Measurements from ENCODE around the gene EML5. TPM values are rescaled to one million over a fixed set of nuclear protein-coding genes. Genes with fewer than 3 reads are reported as not detected.

EML5 gene
- total RNA-seq, 1 donor from 2014 or later, result 0.36 TPM

GRCh38 chr14:88568196-88568595, 224.6 kb downstream of the EML5 start:
- Histone ChIP-seq H3K4me1 (peaks cover 22% of the 10 kb centered on the region), H3K4me3 (no peak overlapping the region), H3K9me3 (replicated peaks) (no peaks in the 10 kb centered on the region), H3K27ac (replicated peaks) (no peak overlapping the region), H3K36me3 (peaks cover 55% of the 10 kb centered on the region), H3K27me3 (ENCODE audit: low read depth) (no peaks in the 10 kb centered on the region)
- TF ChIP-seq, protein P1, sequence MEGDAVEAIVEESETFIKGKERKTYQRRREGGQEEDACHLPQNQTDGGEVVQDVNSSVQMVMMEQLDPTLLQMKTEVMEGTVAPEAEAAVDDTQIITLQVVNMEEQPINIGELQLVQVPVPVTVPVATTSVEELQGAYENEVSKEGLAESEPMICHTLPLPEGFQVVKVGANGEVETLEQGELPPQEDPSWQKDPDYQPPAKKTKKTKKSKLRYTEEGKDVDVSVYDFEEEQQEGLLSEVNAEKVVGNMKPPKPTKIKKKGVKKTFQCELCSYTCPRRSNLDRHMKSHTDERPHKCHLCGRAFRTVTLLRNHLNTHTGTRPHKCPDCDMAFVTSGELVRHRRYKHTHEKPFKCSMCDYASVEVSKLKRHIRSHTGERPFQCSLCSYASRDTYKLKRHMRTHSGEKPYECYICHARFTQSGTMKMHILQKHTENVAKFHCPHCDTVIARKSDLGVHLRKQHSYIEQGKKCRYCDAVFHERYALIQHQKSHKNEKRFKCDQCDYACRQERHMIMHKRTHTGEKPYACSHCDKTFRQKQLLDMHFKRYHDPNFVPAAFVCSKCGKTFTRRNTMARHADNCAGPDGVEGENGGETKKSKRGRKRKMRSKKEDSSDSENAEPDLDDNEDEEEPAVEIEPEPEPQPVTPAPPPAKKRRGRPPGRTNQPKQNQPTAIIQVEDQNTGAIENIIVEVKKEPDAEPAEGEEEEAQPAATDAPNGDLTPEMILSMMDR (IDR thresholded peaks at IDR 0.05; ENCODE audit: borderline replicate concordance), result no peak
- intact Hi-C loops (cut with micrococcal nuclease), result no loop called here
- no peak for DNase-seq

DNA sequence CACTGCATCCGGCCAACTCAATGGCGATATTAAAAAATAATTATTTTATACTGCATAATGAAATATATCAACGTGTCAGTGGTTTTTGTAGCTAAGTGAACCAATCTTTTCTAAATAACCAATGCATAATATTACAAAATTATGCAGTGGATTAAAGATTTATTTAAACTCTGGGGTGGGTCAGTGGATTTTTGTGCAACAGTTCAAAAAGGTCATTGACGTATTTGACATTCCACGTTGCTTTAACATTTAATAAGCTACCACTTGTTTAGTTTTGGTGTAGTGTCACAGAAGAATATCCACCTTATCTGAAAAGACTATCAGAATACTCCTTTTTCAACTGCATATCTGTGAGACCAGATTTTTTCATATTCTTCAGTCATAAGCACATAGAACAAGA, 227.3 kb downstream of the EML5 start:
- peaks cover 27% of the 10 kb centered on the region for H3K36me3 ChIP-seq
- no peaks in the 10 kb centered on the region for H3K9me3 ChIP-seq (replicated peaks)
- intact Hi-C loops (cut with micrococcal nuclease), result no loop called here
- H3K4me1 ChIP-seq, result peaks cover 33% of the 10 kb centered on the region
- H3K4me3 ChIP-seq, result no peak overlapping the region
- no peak overlapping the region for H3K27ac ChIP-seq (replicated peaks)
- TF ChIP-seq, protein P1 (IDR thresholded peaks at IDR 0.05; ENCODE audit: borderline replicate concordance), result no peak
- no peak for DNase-seq
- no peaks in the 10 kb centered on the region for H3K27me3 ChIP-seq (ENCODE audit: low read depth)

DNA sequence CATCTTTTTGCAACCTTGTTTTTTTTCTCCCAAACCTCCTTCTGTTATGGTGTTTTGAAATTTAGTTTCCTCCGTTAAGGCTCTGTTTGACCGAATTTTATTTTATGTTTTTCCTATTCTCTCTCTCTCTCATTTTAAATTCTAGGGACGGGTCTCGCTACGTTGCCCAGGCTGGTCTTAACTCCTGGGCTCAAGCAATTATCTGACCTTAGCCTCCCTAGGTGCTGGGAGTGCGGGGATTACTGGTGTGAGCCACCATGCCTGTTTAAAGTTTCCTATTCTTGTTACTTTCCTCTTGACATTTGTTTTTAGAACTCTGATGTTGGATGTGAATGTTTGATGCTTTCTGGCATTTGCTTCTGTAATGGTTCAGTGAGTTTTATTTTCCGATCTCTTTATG, 228.9 kb downstream of the EML5 start:
- peaks cover 33% of the 10 kb centered on the region for H3K4me1 ChIP-seq
- no peaks in the 10 kb centered on the region for H3K9me3 ChIP-seq (replicated peaks)
- intact Hi-C loops (cut with micrococcal nuclease), result loop anchor here (5.0 kb wide), 1 partner anchor 72 kb away; no protein-coding TSS in a partner anchor

GRCh38 chr14:88562831-88563686, 229.7 kb downstream of the EML5 start, which contains the start of gene ZC3H14:
ZC3H14 (plus strand) TSS chr14:88563037; CDS start chr14:88563134, 97 bp downstream.
- Histone ChIP-seq H3K4me1 (peaks cover 33% of the 10 kb centered on the region), H3K27me3 (ENCODE audit: low read depth) (no peaks in the 10 kb centered on the region), H3K27ac (replicated peaks) (peak within 1 kb of the TSS; percentile 92), H3K36me3 (peaks cover 3% of the 10 kb centered on the region), H3K4me3 (peak within 1 kb of the TSS; percentile 84), H3K9me3 (replicated peaks) (no peaks in the 10 kb centered on the region)
- DNase-seq, result peak; percentile 87
- intact Hi-C loops (cut with micrococcal nuclease), result loop anchor here (5.0 kb wide), 1 partner anchor 71 kb away; no protein-coding TSS in a partner anchor
- TF ChIP-seq, protein P1 (IDR thresholded peaks at IDR 0.05; ENCODE audit: borderline replicate concordance), result no peak

More for the DNA sequence above, 228.9 kb downstream of the EML5 start:
- Histone ChIP-seq H3K27ac (replicated peaks) (peak overlapping the region; percentile 92), H3K27me3 (ENCODE audit: low read depth) (no peaks in the 10 kb centered on the region), H3K36me3 (peaks cover 11% of the 10 kb centered on the region), H3K4me3 (peak overlapping the region; percentile 84)
- TF ChIP-seq, protein P1 (IDR thresholded peaks at IDR 0.05; ENCODE audit: borderline replicate concordance), result no peak
- no peak for DNase-seq

DNA sequence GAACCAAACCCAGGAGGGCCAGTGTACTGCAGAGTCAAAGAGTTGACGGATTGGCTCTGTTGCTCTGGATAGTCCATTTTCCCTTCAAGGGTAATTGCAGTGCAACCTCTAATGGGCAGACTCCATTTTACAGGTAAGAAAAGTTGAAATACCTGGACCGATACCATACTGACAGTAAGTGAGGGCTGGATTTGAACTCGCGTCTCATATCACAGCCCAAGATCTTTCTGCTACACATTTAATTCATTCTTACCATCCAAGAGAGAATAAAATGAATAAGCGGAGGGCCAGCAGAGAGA, 230.3 kb downstream of the EML5 start:
- Histone ChIP-seq H3K9me3 (replicated peaks) (no peaks in the 10 kb centered on the region), H3K27me3 (ENCODE audit: low read depth) (no peaks in the 10 kb centered on the region), H3K4me1 (peaks cover 33% of the 10 kb centered on the region), H3K4me3 (peak overlapping the region; percentile 84), H3K36me3 (no peaks in the 10 kb centered on the region), H3K27ac (replicated peaks) (peak overlapping the region; percentile 92)
- no peak for DNase-seq
- TF ChIP-seq, protein P1 (IDR thresholded peaks at IDR 0.05; ENCODE audit: borderline replicate concordance), result no peak
- intact Hi-C loops (cut with micrococcal nuclease), result loop anchor here (5.0 kb wide), 1 partner anchor 70 kb away; no protein-coding TSS in a partner anchor

Other genes with a start within 250 kb of the EML5 start
- 42.3 TPM for gene PTPN21, start 237.9 kb downstream of the EML5 start, total RNA-seq
- 44.1 TPM for gene ZC3H14, start 229.9 kb downstream of the EML5 start, total RNA-seq
- 8.9 TPM for gene TTC8, start 31.7 kb upstream of the EML5 start, total RNA-seq